ENCODE results near the gene PCSK4. TPM values are rescaled to one million over a fixed set of nuclear protein-coding genes. Genes with fewer than 3 reads are reported as not detected.

Gene PCSK4
- polyA plus RNA-seq, 1 donor (not counting 4 experiments of a cell fraction or from before 2014, with no cell fraction given) = 0.25 TPM

DNA sequence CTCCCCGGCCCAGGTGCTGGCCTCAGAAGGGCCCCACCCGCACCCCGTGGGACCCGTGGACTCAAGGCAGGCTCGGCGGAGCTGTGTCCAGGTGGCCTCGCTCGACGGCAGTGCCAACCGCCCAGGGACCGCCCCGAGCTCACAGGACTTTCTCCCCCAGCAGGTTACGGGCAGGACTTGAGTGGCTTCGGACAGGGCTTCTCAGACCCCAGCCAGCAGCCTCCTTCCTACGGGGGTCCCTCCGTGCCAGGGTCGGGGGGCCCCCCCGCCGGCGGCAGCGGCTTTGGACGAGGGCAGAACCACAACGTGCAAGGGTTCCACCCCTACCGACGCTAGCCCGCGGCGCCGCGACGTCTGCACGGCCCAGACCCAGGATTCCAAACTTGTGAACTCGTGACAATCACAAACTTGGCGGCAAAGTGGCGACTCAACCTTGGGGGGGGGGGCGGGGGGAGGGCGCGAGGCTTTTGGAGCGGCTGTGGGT is 55.5 kb downstream of the PCSK4 start:
- Histone ChIP-seq H3K9me1 (ENCODE audit: control insufficient read depth, extremely low read depth, insufficient read depth, low read length) (no peaks in the 10 kb centered on the region), H3K36me3 (ENCODE audit: control insufficient read depth in 2 of 2, extremely low read depth in 1 of 2, insufficient read depth in 2 of 2, low read length in 2 of 2) (peaks cover 29 to 30% of the 10 kb centered on the region in 2 experiments), H3K27ac (ENCODE audit: control insufficient read depth, insufficient read depth, low read length) (no peak overlapping the region), H2AFZ (ENCODE audit: control insufficient read depth, low read length) (no peak overlapping the region), H3K27me3 (ENCODE audit: control insufficient read depth, extremely low read depth, insufficient read depth, low read length) (no peaks in the 10 kb centered on the region), H3K4me1 (ENCODE audit: control insufficient read depth, extremely low read depth, insufficient read depth, low read length) (peaks cover 2% of the 10 kb centered on the region), H3K4me3 (ENCODE audit: control insufficient read depth in 2 of 3, extremely low read depth in 1 of 3, insufficient read depth in 2 of 3, low read depth in 1 of 3, low read length in 3 of 3) (no peak overlapping the region), H3K9ac (ENCODE audit: control insufficient read depth, extremely low read depth, insufficient read depth, low read length) (no peak overlapping the region), H3K79me2 (ENCODE audit: control insufficient read depth, insufficient read depth, low read length) (peaks cover 26% of the 10 kb centered on the region), H3K4me2 (ENCODE audit: control insufficient read depth, extremely low read depth, insufficient read depth, low read depth, low read length) (no peak overlapping the region), H4K20me1 (ENCODE audit: control insufficient read depth, extremely low read depth, insufficient read depth, low read length) (peaks cover 5% of the 10 kb centered on the region), H3K9me3 (ENCODE audit: control insufficient read depth, low read depth, low read length) (no peaks in the 10 kb centered on the region)
- dilution Hi-C loops (cut with MboI; ENCODE audit: extremely low pct_ligation_motif_present, low sequenced_read_pairs) = no loop called here
- no peak for DNase-seq (ENCODE audit: low read depth, low spot score)
- TF ChIP-seq, protein P1, sequence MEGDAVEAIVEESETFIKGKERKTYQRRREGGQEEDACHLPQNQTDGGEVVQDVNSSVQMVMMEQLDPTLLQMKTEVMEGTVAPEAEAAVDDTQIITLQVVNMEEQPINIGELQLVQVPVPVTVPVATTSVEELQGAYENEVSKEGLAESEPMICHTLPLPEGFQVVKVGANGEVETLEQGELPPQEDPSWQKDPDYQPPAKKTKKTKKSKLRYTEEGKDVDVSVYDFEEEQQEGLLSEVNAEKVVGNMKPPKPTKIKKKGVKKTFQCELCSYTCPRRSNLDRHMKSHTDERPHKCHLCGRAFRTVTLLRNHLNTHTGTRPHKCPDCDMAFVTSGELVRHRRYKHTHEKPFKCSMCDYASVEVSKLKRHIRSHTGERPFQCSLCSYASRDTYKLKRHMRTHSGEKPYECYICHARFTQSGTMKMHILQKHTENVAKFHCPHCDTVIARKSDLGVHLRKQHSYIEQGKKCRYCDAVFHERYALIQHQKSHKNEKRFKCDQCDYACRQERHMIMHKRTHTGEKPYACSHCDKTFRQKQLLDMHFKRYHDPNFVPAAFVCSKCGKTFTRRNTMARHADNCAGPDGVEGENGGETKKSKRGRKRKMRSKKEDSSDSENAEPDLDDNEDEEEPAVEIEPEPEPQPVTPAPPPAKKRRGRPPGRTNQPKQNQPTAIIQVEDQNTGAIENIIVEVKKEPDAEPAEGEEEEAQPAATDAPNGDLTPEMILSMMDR (optimal IDR thresholded peaks at IDR 0.05 in 1 of 3, IDR thresholded peaks at IDR 0.05 in 1 of 3, conservative IDR thresholded peaks at IDR 0.05 in 1 of 3; ENCODE audit: extremely low read depth in 1 of 3, insufficient read depth in 2 of 3, low read length in 3 of 3) = no peak
- no peak for TF ChIP-seq EZH2 (IDR thresholded peaks at IDR 0.05; ENCODE audit: low read length)
- FAIRE-seq = no peak

DNA sequence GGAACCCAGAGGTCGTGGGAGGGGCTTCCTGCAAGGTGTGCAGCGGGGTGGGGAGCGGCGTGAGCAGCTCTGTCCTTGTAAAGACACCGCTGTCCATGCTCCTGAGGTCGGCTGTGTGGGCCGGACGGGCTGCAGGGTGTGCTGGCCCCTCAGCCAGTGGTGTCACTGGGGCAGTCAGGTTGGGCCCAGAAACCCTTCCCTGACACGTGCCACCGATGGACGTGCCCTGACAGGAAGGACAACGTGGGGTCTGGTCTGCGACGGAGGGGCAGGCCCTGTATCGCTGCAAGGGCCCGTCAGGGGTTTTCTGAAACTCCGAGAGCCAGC is 56.1 kb downstream of the PCSK4 start:
- Histone ChIP-seq H3K4me3 (ENCODE audit: control insufficient read depth in 2 of 3, extremely low read depth in 1 of 3, insufficient read depth in 2 of 3, low read depth in 1 of 3, low read length in 3 of 3) (no peak overlapping the region), H3K4me1 (ENCODE audit: control insufficient read depth, extremely low read depth, insufficient read depth, low read length) (no peaks in the 10 kb centered on the region), H3K9me3 (ENCODE audit: control insufficient read depth, low read depth, low read length) (no peaks in the 10 kb centered on the region), H3K79me2 (ENCODE audit: control insufficient read depth, insufficient read depth, low read length) (peaks cover 26% of the 10 kb centered on the region), H3K27ac (ENCODE audit: control insufficient read depth, insufficient read depth, low read length) (no peak overlapping the region), H4K20me1 (ENCODE audit: control insufficient read depth, extremely low read depth, insufficient read depth, low read length) (no peaks in the 10 kb centered on the region), H3K4me2 (ENCODE audit: control insufficient read depth, extremely low read depth, insufficient read depth, low read depth, low read length) (no peak overlapping the region), H2AFZ (ENCODE audit: control insufficient read depth, low read length) (no peak overlapping the region), H3K9me1 (ENCODE audit: control insufficient read depth, extremely low read depth, insufficient read depth, low read length) (no peaks in the 10 kb centered on the region), H3K9ac (ENCODE audit: control insufficient read depth, extremely low read depth, insufficient read depth, low read length) (no peak overlapping the region), H3K36me3 (ENCODE audit: control insufficient read depth in 2 of 2, extremely low read depth in 1 of 2, insufficient read depth in 2 of 2, low read length in 2 of 2) (peaks cover 30 to 32% of the 10 kb centered on the region in 2 experiments), H3K27me3 (ENCODE audit: control insufficient read depth, extremely low read depth, insufficient read depth, low read length) (no peaks in the 10 kb centered on the region)
- DNase-seq (ENCODE audit: low read depth, low spot score) (no peak), FAIRE-seq (no peak)
- dilution Hi-C loops (cut with MboI; ENCODE audit: extremely low pct_ligation_motif_present, low sequenced_read_pairs) = no loop called here
- TF ChIP-seq EZH2 (IDR thresholded peaks at IDR 0.05; ENCODE audit: low read length) = no peak
- TF ChIP-seq, protein P1 (optimal IDR thresholded peaks at IDR 0.05 in 1 of 3, IDR thresholded peaks at IDR 0.05 in 1 of 3, conservative IDR thresholded peaks at IDR 0.05 in 1 of 3; ENCODE audit: extremely low read depth in 1 of 3, insufficient read depth in 2 of 3, low read length in 3 of 3) = no peak
